Measurements from ENCODE around the gene FBXO38.

Gene FBXO38

GRCh38 chr5:148484651-148485050 is 100.9 kb downstream of the FBXO38 start:
- no peak for DNase-seq (ENCODE audit: low read depth)
- no peak for TF ChIP-seq CTCF (conservative IDR thresholded peaks at IDR 0.05; ENCODE audit: control insufficient read depth, insufficient read depth, low read depth, low read length)
- H3K4me3 ChIP-seq (ENCODE audit: control insufficient read depth, low read depth, low read length): no peak overlapping the region

GRCh38 chr5:148486456-148486855 is 102.7 kb downstream of the FBXO38 start:
- DNase-seq (ENCODE audit: low read depth): no peak
- no peak for TF ChIP-seq CTCF (conservative IDR thresholded peaks at IDR 0.05; ENCODE audit: control insufficient read depth, insufficient read depth, low read depth, low read length)
- no peak overlapping the region for H3K4me3 ChIP-seq (ENCODE audit: control insufficient read depth, low read depth, low read length)

- no peak for TF ChIP-seq CTCF (conservative IDR thresholded peaks at IDR 0.05; ENCODE audit: control insufficient read depth, insufficient read depth, low read depth, low read length)
- DNase-seq (ENCODE audit: low read depth): no peak
- no peak overlapping the region for H3K4me3 ChIP-seq (ENCODE audit: control insufficient read depth, low read depth, low read length)
Measured at GRCh38 chr5:148488757-148489156, 105.0 kb downstream of the FBXO38 start.

- no peak for DNase-seq (ENCODE audit: low read depth)
- no peak overlapping the region for H3K4me3 ChIP-seq (ENCODE audit: control insufficient read depth, low read depth, low read length)
- no peak for TF ChIP-seq CTCF (conservative IDR thresholded peaks at IDR 0.05; ENCODE audit: control insufficient read depth, insufficient read depth, low read depth, low read length)
Measured at GRCh38 chr5:148491015-148491792, 107.4 kb downstream of the FBXO38 start.

GRCh38 chr5:148491793-148492184 is 108.0 kb downstream of the FBXO38 start:
- H3K4me3 ChIP-seq (ENCODE audit: control insufficient read depth, low read depth, low read length): no peak overlapping the region
- no peak for TF ChIP-seq CTCF (conservative IDR thresholded peaks at IDR 0.05; ENCODE audit: control insufficient read depth, insufficient read depth, low read depth, low read length)
- DNase-seq (ENCODE audit: low read depth): no peak

GRCh38 chr5:148492351-148492750 is 108.6 kb downstream of the FBXO38 start:
- DNase-seq (ENCODE audit: low read depth): no peak
- TF ChIP-seq CTCF (conservative IDR thresholded peaks at IDR 0.05; ENCODE audit: control insufficient read depth, insufficient read depth, low read depth, low read length): no peak
- H3K4me3 ChIP-seq (ENCODE audit: control insufficient read depth, low read depth, low read length): no peak overlapping the region

Data from fibroblast of mammary gland (primary cell).